CD14-positive monocyte (primary cell): ENCODE measurements around the gene C2orf81. TPM values are rescaled to one million over a fixed set of nuclear protein-coding genes. Genes with fewer than 3 reads are reported as not detected.
A peak's percentile ranks its signal among the peaks of the same experiment; 100 is the strongest.

Source experiments
- DNase-seq, 3 donors: peaks; one replicate each; pipeline ENCODE4 v3.0.0-alpha.2; 2011 to 2022
- H2AFZ ChIP-seq: 2 replicates; pipeline ENCODE4 v1.6.0; 2012; ENCODE audit warnings: mild to moderate bottlenecking, low read depth, low read length, inconsistent platforms; ENCODE audit not compliant: insufficient read depth, poor library complexity, severe bottlenecking
- H3K27ac ChIP-seq, 2 donors: 1 replicate in 1 of 2; 2 replicates in 1 of 2; pipeline ENCODE4 v1.5.1; 2012 to 2013; ENCODE audit warnings: low read length in 2 of 2, control low read depth in 1 of 2, inconsistent platforms in 1 of 2, low read depth in 1 of 2, mild to moderate bottlenecking in 1 of 2
- H3K27me3 ChIP-seq, 2 donors: one replicate each; pipeline versions ENCODE4 v1.6.0 to v1.6.1; 2011 to 2013; ENCODE audit warnings: low read length in 2 of 2; ENCODE audit not compliant: control insufficient read depth in 2 of 2, insufficient read depth in 2 of 2
- H3K36me3 ChIP-seq, 2 donors: replicated peaks in 1 of 2; 1 replicate in 1 of 2; 2 replicates in 1 of 2; pipeline versions ENCODE4 v1.5.1 to v1.6.1; 2012 to 2013; ENCODE audit warnings: low read length in 2 of 2, control low read depth in 1 of 2, inconsistent platforms in 1 of 2, mild to moderate bottlenecking in 1 of 2; ENCODE audit not compliant: insufficient read depth in 2 of 2, control insufficient read depth in 1 of 2
- H3K4me1 ChIP-seq, 2 donors: 1 replicate in 1 of 2; 2 replicates in 1 of 2; pipeline versions ENCODE4 v1.5.1 to v1.6.1; 2012 to 2013; ENCODE audit warnings: low read length in 2 of 2, control low read depth in 1 of 2, inconsistent platforms in 1 of 2, mild to moderate bottlenecking in 1 of 2, moderate library complexity in 1 of 2; ENCODE audit not compliant: insufficient read depth in 2 of 2, control insufficient read depth in 1 of 2
- H3K4me2 ChIP-seq: replicated peaks from 2 replicates; pipeline ENCODE3; 2012; ENCODE audit warnings: low read length, moderate library complexity, mild to moderate bottlenecking; ENCODE audit not compliant: poor library complexity, severe bottlenecking; ENCODE audit errors: extremely low read depth
- H3K4me3 ChIP-seq, 3 experiments: fragments of 200-600 bp in 1 of 3; sonication (generic) in 1 of 3; replicated peaks in 1 of 3; 1 replicate in 2 of 3; 2 replicates in 1 of 3; pipeline ENCODE4 v1.5.1; 2011 to 2013; ENCODE audit warnings: low read length in 3 of 3, mild to moderate bottlenecking in 3 of 3, control low read depth in 2 of 3, low read depth in 2 of 3, inconsistent platforms in 1 of 3, moderate library complexity in 1 of 3
- H3K79me2 ChIP-seq: 2 replicates; pipeline ENCODE4 v1.6.0; 2012; ENCODE audit warnings: mild to moderate bottlenecking, control low read depth, inconsistent platforms, low read length, moderate library complexity; ENCODE audit not compliant: insufficient read depth
- H3K9ac ChIP-seq: 2 replicates; pipeline ENCODE4 v1.6.0; 2017; ENCODE audit warnings: low read length, mild to moderate bottlenecking; ENCODE audit not compliant: insufficient read depth, poor library complexity, severe bottlenecking
- H3K9me3 ChIP-seq, 2 donors: replicated peaks in 1 of 2; 1 replicate in 1 of 2; 2 replicates in 1 of 2; pipeline versions ENCODE4 v1.5.1 to v1.6.1; 2012 to 2013; ENCODE audit warnings: low read length in 2 of 2, control low read depth in 1 of 2; ENCODE audit not compliant: control insufficient read depth in 1 of 2, insufficient read depth in 1 of 2
- H4K20me1 ChIP-seq: 2 replicates; pipeline ENCODE4 v1.6.0; 2012; ENCODE audit warnings: mild to moderate bottlenecking, low read length, control low read depth, moderate library complexity; ENCODE audit not compliant: insufficient read depth
- H3K27ac Mint-ChIP-seq, 7 donors: one replicate each; pipeline ENCODE4 v1.8.0; 2020; ENCODE audit warnings: mild to moderate bottlenecking in 7 of 7, mixed read lengths in 7 of 7, moderate library complexity in 6 of 7, inconsistent platforms in 2 of 7
- H3K27me3 Mint-ChIP-seq, 3 donors: one replicate each; pipeline ENCODE4 v1.8.0; 2021 to 2022; ENCODE audit warnings: low read depth in 3 of 3, mild to moderate bottlenecking in 3 of 3, mixed read lengths in 3 of 3, moderate library complexity in 3 of 3, inconsistent platforms in 1 of 3
- H3K36me3 Mint-ChIP-seq, 2 donors: one replicate each; pipeline ENCODE4 v1.8.0; 2020; ENCODE audit warnings: mixed read lengths in 2 of 2, inconsistent platforms in 1 of 2, mild to moderate bottlenecking in 1 of 2
- H3K4me1 Mint-ChIP-seq: one replicate; pipeline ENCODE4 v1.8.0; 2020; ENCODE audit warnings: mild to moderate bottlenecking, mixed read lengths
- H3K4me3 Mint-ChIP-seq, 2 donors: one replicate each; pipeline ENCODE4 v1.8.0; 2020; ENCODE audit warnings: mild to moderate bottlenecking in 2 of 2, mixed read lengths in 2 of 2, moderate library complexity in 1 of 2
- H3K9me3 Mint-ChIP-seq, 7 donors: one replicate each; pipeline ENCODE4 v1.8.0; 2020 to 2022; ENCODE audit warnings: mixed read lengths in 7 of 7, mild to moderate bottlenecking in 6 of 7, moderate library complexity in 6 of 7, inconsistent platforms in 2 of 7
- WGBS: methylation state at CpG from one replicate; pipeline ENCODE4 v1.1.5; 2013; ENCODE audit warnings: missing lambda C conversion rate; ENCODE audit not compliant: insufficient coverage; 5-methylcytosine and 5-hydroxymethylcytosine counted together
- intact Hi-C, 2 donors: fragments of 100-400 bp; cut with micrococcal nuclease; formaldehyde crosslinking; loops; one replicate each; pipeline versions ENCODE4 v1.15.0 to v1.15.1; 2023
- polyA plus RNA-seq, 3 donors: library from polyadenylated mRNA; depleted of rRNA in 1 of 3; unstranded in 2 of 3; stranded (reverse) in 1 of 3; fragments of 300-500 nt in 2 of 3; fragments of >200 nt in 1 of 3; fragmentation: Illumina TruSeq in 2 of 3; gene quantifications; 1 replicate in 2 of 3; 2 replicates in 1 of 3; pipeline ENCODE4 v1.2.3, GENCODE V29; 2012 to 2021
- TF ChIP-seq, protein P1 (sequence below): fragments of 200-600 bp; IDR thresholded peaks from one replicate; pipeline ENCODE4 v1.8.0; 2022; ENCODE audit warnings: antibody characterized with exemption, mild to moderate bottlenecking

C2orf81 gene
- polyA plus RNA-seq, 3 donors, result 0.49 to 1.7 (median 1.2) TPM

DNA sequence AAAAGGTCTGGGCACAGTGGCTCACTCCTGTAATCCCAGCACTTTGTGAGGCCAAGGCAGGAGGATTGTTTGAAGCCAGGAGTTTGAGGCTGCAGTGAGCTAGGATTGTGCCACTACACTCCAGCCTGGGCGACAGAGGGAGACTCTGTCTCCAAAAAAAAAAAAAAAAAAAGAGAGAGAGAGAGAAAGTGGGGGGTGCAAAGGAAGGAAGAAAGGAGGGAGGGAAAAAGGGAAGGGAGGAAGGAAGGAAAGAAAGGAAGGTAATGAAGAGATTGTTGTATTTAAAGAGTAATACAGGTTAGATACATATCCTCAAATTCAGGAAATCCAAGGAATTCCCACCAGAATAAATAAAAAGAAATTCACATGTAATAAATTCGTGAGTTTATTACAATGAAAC lies 19.5 kb downstream of the C2orf81 start:
- no peak overlapping the region for H3K4me3 ChIP-seq
- no peak overlapping the region for H3K27ac ChIP-seq
- no peak overlapping the region for H3K4me3 Mint-ChIP-seq
- peaks cover 3 to 9% (median 5%) of the 10 kb centered on the region in 3 donors for H3K27me3 Mint-ChIP-seq
- DNase-seq, result no peak
- H3K4me1 ChIP-seq, result no peaks in the 10 kb centered on the region
- H3K4me1 Mint-ChIP-seq, result no peaks in the 10 kb centered on the region
- H3K9ac ChIP-seq, result no peak overlapping the region
- H3K79me2 ChIP-seq, result no peaks in the 10 kb centered on the region
- H3K4me2 ChIP-seq, result no peak overlapping the region
- H3K36me3 Mint-ChIP-seq, result no peaks in the 10 kb centered on the region
- H2AFZ ChIP-seq, result no peak overlapping the region
- H3K36me3 ChIP-seq, result no peaks in the 10 kb centered on the region
- TF ChIP-seq, protein P1, sequence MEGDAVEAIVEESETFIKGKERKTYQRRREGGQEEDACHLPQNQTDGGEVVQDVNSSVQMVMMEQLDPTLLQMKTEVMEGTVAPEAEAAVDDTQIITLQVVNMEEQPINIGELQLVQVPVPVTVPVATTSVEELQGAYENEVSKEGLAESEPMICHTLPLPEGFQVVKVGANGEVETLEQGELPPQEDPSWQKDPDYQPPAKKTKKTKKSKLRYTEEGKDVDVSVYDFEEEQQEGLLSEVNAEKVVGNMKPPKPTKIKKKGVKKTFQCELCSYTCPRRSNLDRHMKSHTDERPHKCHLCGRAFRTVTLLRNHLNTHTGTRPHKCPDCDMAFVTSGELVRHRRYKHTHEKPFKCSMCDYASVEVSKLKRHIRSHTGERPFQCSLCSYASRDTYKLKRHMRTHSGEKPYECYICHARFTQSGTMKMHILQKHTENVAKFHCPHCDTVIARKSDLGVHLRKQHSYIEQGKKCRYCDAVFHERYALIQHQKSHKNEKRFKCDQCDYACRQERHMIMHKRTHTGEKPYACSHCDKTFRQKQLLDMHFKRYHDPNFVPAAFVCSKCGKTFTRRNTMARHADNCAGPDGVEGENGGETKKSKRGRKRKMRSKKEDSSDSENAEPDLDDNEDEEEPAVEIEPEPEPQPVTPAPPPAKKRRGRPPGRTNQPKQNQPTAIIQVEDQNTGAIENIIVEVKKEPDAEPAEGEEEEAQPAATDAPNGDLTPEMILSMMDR, result no peak
- no peaks in the 10 kb centered on the region for H4K20me1 ChIP-seq
- intact Hi-C loops, result no loop called here
- H3K9me3 Mint-ChIP-seq, result peaks cover 0 to 4% (median 0%) of the 10 kb centered on the region in 7 donors
- peak overlapping the region in 1 of 7 donors; percentile 62 for H3K27ac Mint-ChIP-seq
- no peaks in the 10 kb centered on the region for H3K9me3 ChIP-seq
- H3K27me3 ChIP-seq, result no peaks in the 10 kb centered on the region
- no CpG with 5 or more reads among the region's 2 CpGs for WGBS

DNA sequence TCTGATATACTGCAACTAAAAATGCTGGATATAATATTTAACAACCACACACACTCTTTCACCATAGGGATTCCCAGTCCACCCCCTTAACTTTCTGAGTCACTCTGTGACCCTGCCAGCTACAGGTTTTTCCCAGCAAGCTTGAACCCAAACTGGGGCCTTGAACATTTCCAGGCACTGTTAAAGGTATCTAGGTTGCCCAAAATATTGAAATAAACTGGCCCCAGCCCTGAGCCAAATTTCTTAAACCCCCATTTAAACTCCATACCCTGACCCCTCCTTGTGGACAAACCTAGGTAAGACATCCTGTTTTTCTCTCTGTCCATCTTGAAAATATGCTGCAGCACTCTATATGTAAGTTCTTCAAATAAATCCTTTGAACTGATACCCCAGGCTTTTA lies 21.6 kb downstream of the C2orf81 start:
- H3K4me1 Mint-ChIP-seq, result no peaks in the 10 kb centered on the region
- peaks cover 2 to 5% (median 5%) of the 10 kb centered on the region in 3 donors for H3K27me3 Mint-ChIP-seq
- DNase-seq, result peak in 2 of 3 donors; percentile 25 to 36
- H3K36me3 Mint-ChIP-seq, result no peaks in the 10 kb centered on the region
- no peak overlapping the region for H3K27ac ChIP-seq
- intact Hi-C loops, result loop anchor here in 1 of 2 donors (10.0 kb wide), 2 partner anchors 145 to 575 kb away; partner anchors contain the start of gene STAMBP
- no peak overlapping the region for H3K4me3 ChIP-seq
- peaks cover 0 to 4% (median 0%) of the 10 kb centered on the region in 7 donors for H3K9me3 Mint-ChIP-seq
- peak overlapping the region; percentile 33 for H2AFZ ChIP-seq
- no peaks in the 10 kb centered on the region for H3K36me3 ChIP-seq
- no peaks in the 10 kb centered on the region for H3K79me2 ChIP-seq
- no peaks in the 10 kb centered on the region for H3K9me3 ChIP-seq
- H3K27ac Mint-ChIP-seq, result no peak overlapping the region
- H3K4me3 Mint-ChIP-seq, result no peak overlapping the region
- H4K20me1 ChIP-seq, result no peaks in the 10 kb centered on the region
- TF ChIP-seq, protein P1, result peak; percentile 78
- H3K27me3 ChIP-seq, result no peaks in the 10 kb centered on the region
- no peak overlapping the region for H3K4me2 ChIP-seq
- H3K9ac ChIP-seq, result no peak overlapping the region
- H3K4me1 ChIP-seq, result no peaks in the 10 kb centered on the region
